ENCODE data around the gene SCN8A.

SCN8A gene

GRCh38 chr12:51801027-51801426, 210.0 kb downstream of the SCN8A start:
- H3K4me3 ChIP-seq (ENCODE audit: low read depth, low read length), result no peak overlapping the region
- no peak for TF ChIP-seq CTCF (conservative IDR thresholded peaks at IDR 0.05; ENCODE audit: low read depth, low read length)
- DNase-seq (ENCODE audit: low read depth), result no peak

GRCh38 chr12:51806896-51807295, 215.9 kb downstream of the SCN8A start:
- no peak overlapping the region for H3K4me3 ChIP-seq (ENCODE audit: low read depth, low read length)
- no peak for DNase-seq (ENCODE audit: low read depth)
- TF ChIP-seq CTCF (conservative IDR thresholded peaks at IDR 0.05; ENCODE audit: low read depth, low read length), result no peak

DNA sequence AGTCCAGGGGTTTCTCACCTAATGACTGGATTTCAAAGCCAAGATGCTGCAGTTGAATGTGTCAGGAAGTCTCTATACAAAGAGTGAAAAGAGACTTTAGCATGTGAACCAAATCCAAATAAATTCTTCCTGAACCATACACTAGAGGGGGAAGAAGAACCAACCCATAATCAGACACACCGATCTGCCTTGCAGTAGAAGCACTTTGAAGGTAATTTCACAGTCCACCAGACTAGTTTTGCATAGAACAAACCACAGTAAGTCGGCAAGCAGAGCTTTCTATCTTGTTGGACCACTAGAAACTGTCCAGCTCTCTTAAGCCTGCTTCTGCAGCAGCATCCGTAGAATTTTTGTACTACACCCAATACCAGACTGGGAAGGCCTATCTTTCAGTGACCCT, 218.2 kb downstream of the SCN8A start:
- no peak overlapping the region for H3K4me3 ChIP-seq (ENCODE audit: low read depth, low read length)
- DNase-seq (ENCODE audit: low read depth), result no peak
- no peak for TF ChIP-seq CTCF (conservative IDR thresholded peaks at IDR 0.05; ENCODE audit: low read depth, low read length)

DNA sequence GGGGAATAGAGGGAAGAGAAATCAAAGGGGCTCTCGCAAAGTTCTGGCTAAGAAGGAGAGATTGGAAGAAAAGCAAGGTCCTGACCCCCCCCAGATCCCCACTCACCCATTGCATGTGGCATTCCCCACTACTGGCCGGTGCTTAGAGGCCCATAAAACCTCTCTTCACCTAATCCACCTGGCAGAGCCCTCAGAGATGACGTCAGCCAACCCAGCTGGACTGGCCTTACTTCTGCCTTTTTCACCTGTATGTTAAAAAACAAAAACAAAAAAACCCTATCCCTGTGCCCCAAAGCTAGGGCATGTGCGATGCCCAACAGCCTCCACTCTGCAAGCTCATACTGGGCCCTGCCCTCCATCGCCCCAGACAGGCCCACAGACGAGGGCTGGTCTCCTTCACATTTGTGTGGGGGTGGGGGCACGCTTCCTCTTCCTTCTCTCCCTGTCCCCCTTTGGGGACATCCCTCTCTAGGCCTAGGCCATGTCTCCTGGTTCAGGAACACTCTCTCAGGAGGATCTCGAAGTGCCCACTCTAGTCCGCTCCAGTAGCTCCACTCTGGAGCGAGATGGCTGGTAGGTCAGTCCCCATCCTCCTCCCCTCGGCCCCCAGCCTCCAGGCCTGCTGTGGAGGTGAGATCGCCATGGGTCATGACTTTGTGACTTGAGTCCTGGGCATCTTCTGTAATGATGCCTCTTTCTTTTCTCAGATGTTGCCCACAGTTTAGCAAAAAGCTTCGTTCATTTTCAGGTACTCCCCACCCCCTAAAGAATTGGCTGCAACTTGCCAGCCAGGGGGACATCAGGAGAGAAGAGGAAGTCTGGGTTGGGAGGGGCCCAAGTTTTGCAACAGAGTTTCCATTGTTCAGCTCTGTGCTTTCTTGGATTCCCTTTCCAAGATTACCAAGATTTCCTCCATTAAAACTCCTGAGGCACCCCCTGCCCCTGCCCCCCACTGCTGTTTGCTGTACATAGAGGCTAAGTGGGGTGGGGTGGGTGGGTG, 220.5 kb downstream of the SCN8A start:
- H3K4me3 ChIP-seq (ENCODE audit: low read depth, low read length), result no peak overlapping the region
- no peak for TF ChIP-seq CTCF (conservative IDR thresholded peaks at IDR 0.05; ENCODE audit: low read depth, low read length)
- DNase-seq (ENCODE audit: low read depth), result no peak

DNA sequence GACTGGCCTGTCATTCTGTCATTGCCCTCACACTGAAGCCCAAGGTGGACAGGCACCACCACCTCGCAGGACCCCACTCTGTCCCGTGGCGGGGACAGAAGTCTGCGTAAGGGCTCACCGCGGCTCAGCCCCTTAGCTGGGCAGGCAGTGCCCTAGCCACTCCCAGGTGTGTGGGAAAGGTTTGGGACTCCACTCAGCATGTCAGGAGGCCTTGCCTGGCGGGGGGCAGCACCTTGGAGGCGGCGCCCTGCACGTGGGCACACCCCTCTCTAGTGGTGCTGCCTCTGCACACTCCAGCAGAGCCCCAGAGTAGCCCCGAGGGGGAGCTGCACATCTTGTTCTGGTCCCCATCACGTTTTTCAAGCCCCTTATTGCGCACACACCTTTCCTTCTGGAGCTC, 221.8 kb downstream of the SCN8A start:
- TF ChIP-seq CTCF (conservative IDR thresholded peaks at IDR 0.05; ENCODE audit: low read depth, low read length), result no peak
- H3K4me3 ChIP-seq (ENCODE audit: low read depth, low read length), result no peak overlapping the region
- DNase-seq (ENCODE audit: low read depth), result no peak

DNA sequence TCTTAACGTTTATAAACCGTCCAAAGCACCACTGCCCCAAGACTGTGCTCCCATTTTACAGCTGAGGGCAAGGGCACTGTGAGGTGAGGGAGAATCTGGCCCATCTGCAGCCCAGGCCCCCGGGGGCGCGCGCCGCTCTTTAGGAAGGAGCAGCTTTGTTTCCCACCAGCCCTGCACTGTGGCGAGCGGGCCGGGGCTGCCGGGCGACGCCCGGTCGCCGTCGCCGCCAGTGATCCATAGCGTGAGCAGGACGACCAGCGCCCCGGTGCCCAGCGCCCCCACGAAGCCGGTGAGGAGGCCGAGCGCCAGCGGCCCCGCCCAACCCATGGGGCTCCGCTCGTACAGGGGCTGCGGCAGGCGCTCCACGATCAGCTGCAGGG, 222.9 kb downstream of the SCN8A start:
- peak overlapping the region; percentile 48 for H3K4me3 ChIP-seq (ENCODE audit: low read depth, low read length)
- TF ChIP-seq CTCF (conservative IDR thresholded peaks at IDR 0.05; ENCODE audit: low read depth, low read length), result no peak
- no peak for DNase-seq (ENCODE audit: low read depth)

All from choroid plexus epithelial cell (primary cell).